ENCODE results near the gene ARL15.

- TF ChIP-seq CTCF (conservative IDR thresholded peaks at IDR 0.05) (no peak), EZH2 (IDR thresholded peaks at IDR 0.05; ENCODE audit: low read depth) (no peak)
These were observed 212.1 kb downstream of the ARL15 start for GRCh38 chr5:54098267-54098666.
